Activated CD8-positive, alpha-beta memory T cell treated with anti-CD3 and anti-CD28 coated beads, Interleukin-2, amount 50 U/mL, for 24 hours (primary cell): ENCODE measurements around the gene BRSK1.
"Not testable (repeated sequence)": the region's sequence is repeated elsewhere in the genome, so short reads cannot be mapped to it uniquely, and the experiment has no call there.

Experiments
- DNase-seq: peaks from one replicate; pipeline ENCODE4 v3.0.0-alpha.2; 2020; ENCODE audit errors: extremely low read depth

BRSK1 gene

DNA sequence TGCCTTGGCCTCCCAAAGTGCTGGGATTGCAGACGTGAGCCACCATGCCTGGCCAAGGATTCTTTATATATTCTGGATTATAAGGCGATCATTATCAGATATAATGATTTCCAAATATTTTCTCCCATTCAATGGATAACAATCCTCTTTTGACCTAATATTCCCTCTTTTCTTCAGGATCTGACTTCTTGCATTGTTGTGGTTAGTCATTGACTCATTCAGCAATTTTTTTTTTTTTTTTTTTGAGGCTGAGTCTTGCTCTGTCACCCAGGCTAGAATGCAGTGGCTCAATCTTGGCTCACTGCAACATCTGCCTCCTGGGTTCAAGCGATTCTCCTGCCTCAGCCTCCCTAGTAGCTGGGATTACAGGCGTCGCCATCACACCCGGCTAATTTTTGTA, 46.0 kb downstream of the BRSK1 start:
- DNase-seq = not testable (repeated sequence)

DNA sequence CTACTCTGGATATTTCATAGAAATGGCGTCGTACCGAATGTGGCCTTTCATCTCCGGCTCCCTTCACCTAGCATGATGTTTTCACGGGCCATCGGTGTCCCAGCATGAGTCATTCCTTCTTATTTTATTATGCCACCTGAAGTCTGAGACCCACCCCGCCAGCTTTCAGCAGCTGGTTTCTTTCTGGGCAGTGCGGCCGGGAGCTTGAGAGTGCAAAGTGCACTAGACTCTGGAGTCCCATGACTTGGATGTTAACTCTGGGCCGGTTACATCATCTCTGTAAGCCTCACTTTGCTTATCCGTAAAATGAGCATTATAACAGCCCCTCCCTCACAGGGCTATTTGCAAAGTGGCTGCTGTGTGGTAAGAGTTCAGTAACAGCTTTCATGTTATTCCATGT, 50.1 kb downstream of the BRSK1 start:
- DNase-seq = no peak

GRCh38 chr19:55336101-55336500, 52.3 kb downstream of the BRSK1 start:
- DNase-seq = no peak

- DNase-seq = peak; percentile 100
Measured at GRCh38 chr19:55339105-55339888, 55.5 kb downstream of the BRSK1 start, which contains the start of gene KMT5C. TSS of gene KMT5C (plus strand) at chr19:55339876. CDS start at chr19:55341937, 2,061 bp downstream.

- no peak for DNase-seq
Measured at GRCh38 chr19:55339889-55340783, 56.3 kb downstream of the BRSK1 start.

DNA sequence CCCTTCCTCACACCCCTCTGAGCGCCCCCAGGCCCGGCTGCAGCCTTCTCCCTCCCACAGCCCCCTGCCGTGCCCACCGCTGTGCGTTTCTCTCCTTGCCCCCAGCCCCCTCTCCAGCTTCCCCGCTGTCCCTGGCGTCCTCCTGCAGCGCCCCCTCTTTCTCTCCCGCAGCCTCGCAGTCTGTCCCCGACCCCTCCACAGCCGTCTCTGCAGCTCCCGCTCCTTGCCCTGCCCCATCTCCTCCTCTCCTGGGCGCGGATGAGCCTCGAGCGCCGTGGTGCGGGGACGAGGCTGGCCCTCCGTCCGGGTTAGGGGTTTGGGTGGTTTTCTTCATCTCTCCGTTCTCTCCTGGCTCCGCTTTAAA, 57.0 kb downstream of the BRSK1 start:
- DNase-seq = no peak

- DNase-seq = peak; percentile 25
Measured at GRCh38 chr19:55341171-55341588, 57.4 kb downstream of the BRSK1 start.

- DNase-seq = no peak
Measured at GRCh38 chr19:55341595-55342531, 58.1 kb downstream of the BRSK1 start.

GRCh38 chr19:55344444-55344843, 60.6 kb downstream of the BRSK1 start:
- DNase-seq = no peak

DNA sequence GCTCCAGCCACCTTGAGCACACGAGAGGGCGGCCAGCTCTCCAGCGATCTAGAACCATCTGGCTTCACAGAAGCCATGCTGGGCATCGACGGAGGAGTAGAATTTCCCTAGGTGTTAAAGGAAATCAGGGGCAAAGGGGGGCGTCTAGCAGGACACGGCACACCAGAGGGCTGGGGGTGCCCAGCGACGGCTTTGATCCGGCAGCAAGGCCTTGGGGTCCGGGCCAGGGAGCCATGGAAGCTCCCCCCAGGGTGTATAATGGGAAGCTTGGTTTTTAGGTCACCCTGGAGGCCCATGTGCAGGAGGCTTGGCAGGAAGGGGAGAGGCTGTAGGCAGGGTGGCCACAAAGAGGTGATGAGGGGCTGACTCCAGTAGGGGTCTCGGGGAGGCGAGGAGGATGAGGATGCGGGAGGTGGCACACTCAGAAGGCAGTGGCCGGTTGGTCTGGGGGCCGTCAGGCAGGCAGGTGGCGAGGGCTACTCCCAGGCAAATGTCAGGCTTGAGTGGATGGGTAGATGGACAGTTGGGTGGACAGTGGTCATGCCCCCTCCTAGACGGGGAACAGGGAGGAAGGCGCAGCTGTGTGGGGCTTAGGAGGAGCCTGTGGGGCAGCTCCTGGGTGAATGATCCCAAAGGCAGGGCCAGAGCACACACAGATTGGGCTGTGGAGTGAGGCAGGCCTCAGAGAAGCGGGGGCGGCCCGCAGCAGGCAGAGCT, 61.5 kb downstream of the BRSK1 start:
- DNase-seq = no peak

- no peak for DNase-seq
Measured at GRCh38 chr19:55345818-55346724, 62.3 kb downstream of the BRSK1 start.

GRCh38 chr19:55346725-55347441, 63.1 kb downstream of the BRSK1 start:
- no peak for DNase-seq

DNA sequence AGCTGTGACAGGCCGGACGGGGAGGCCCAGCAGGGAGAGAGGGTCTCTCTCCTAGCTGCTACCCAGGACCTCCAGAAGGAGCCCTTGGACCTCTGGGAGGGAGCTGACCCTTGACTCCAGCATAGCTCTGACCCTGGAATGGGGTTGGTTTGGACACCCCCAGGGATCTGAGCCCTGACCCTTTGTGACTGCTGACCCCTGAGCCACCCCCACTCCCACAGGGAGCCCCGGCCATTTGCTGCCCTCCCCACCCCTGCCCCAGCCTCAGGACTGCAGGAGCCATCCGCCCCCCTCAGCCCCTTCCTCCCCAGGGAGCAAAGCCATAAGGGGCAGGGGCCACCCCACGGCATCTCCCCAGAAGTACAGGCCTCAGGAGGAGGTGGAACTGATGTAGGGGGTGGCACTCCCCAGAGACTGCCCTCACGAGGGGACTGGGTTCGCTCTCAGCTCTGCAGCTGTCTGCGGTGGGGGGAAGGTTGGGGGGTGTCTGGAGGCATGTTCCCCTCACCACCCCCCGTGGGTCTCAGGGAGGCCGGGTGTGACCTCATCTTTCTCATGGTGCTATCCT, 63.7 kb downstream of the BRSK1 start:
- no peak for DNase-seq

DNA sequence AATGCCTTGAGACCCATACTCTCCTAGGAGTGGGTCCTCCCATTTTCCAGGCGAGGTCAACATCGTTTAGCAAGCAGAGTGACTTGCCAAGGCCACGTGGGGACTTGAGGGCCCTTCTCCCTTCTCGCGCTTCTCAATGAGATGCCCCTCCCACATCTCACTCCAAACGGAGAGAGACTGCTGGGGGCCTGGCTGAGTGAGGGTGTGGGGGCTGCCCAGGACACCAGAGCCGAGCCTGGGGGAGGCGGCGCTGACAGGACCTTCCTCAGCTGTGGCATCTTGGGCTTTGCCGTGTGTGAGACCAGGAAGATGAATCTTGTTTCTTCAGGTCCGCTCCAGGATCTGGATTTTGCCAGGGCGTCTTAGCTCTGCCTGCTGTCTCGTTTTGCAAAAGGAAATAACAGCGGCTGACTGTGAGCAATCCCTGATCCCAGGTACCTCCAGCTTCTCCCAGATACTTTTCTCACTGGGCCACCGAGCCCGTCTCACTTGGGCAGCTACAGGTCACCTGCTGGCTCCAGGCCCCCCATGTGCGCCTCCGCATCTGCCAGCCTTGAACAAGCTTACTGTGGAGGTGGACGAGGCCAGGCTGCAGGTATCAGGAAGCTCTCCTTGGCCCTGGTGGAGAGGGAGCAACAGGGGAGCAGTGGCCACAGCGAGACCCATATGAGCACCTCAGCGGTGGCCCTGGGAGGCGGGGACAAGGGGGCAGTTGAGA, 64.7 kb downstream of the BRSK1 start:
- DNase-seq = no peak

DNA sequence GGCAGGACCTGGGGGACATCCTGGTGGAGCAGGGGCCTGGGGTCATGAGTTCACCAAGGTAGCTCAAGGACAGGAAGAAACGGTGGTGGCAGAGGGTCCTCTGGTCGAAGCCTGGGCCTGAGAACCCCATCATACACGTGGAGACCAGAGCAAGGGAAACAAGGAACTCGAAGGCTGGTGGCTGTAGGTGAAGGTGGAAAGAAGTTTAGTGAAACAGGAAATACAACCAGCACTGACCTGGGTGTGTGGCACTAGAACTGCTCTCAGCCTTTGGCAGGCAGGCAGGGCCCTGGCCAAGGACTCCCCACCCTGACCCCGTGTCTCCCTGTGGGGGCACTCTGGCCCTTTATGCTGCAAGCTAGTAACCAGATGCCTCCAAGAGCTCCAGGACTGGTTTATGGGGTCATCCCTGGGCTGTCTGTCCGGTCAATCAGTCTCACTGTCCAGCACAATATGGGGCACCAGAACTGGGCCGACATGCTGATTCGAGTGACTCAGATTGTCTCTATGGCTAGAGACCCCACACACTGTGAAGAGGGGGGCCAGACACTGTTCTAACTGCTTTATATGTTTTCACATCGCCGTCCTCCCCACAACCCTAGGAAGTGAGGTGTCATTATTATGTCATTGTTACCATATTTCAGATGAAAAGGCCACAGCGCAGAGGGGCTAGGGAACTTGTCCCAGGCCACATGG, 67.0 kb downstream of the BRSK1 start:
- DNase-seq = no peak

DNA sequence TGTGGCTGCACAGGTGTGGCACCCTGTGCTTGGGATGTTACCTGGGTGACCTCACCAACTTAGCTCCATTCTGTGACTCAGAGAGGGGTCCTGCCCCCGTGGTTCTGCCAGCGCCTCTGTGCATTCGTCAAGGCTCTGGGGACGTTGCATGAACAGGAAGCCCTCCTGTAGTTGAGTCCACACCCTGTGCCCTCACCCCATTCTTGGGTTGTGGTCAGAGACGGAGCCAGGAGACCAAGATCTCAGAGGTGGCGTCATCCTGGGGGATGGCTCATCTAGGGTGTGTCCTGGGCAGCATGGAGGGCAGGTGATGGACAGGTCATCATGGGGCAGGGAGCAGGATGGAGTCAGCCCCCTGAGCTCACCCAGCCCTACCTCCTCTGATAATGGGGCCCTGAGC, 68.2 kb downstream of the BRSK1 start:
- DNase-seq = no peak

GRCh38 chr19:55352549-55353145, 68.8 kb downstream of the BRSK1 start:
- DNase-seq = no peak
